Activated naive CD8-positive, alpha-beta T cell (primary cell): ENCODE measurements around the gene CAPN2.
"Not testable (repeated sequence)": the region's sequence is repeated elsewhere in the genome, so short reads cannot be mapped to it uniquely, and the experiment has no call there.

Experiments
- H3K27ac Mint-ChIP-seq: one replicate; pipeline ENCODE4 v1.8.0; 2021; ENCODE audit warnings: mixed read lengths
- H3K27me3 Mint-ChIP-seq: one replicate; pipeline ENCODE4 v1.8.0; 2021; ENCODE audit warnings: mixed read lengths
- H3K36me3 Mint-ChIP-seq: one replicate; pipeline ENCODE4 v1.8.0; 2021; ENCODE audit warnings: mixed read lengths
- H3K4me1 Mint-ChIP-seq: one replicate; pipeline ENCODE4 v1.8.0; 2021; ENCODE audit warnings: low read depth, mixed read lengths
- H3K4me3 Mint-ChIP-seq: one replicate; pipeline ENCODE4 v1.8.0; 2021; ENCODE audit warnings: mild to moderate bottlenecking, mixed read lengths
- H3K9me3 Mint-ChIP-seq: one replicate; pipeline ENCODE4 v1.8.0; 2021; ENCODE audit warnings: low read depth, mixed read lengths

The CAPN2 gene

GRCh38 chr1:223738465-223739365 lies 26.4 kb downstream of the CAPN2 start:
- no peak overlapping the region for H3K27ac Mint-ChIP-seq
- peaks cover 4% of the 10 kb centered on the region for H3K4me1 Mint-ChIP-seq
- H3K27me3 Mint-ChIP-seq = no peaks in the 10 kb centered on the region
- no peaks in the 10 kb centered on the region for H3K9me3 Mint-ChIP-seq
- no peak overlapping the region for H3K4me3 Mint-ChIP-seq
- peaks cover 4% of the 10 kb centered on the region for H3K36me3 Mint-ChIP-seq

GRCh38 chr1:223739366-223740037 lies 27.2 kb downstream of the CAPN2 start:
- peaks cover 4% of the 10 kb centered on the region for H3K4me1 Mint-ChIP-seq
- H3K36me3 Mint-ChIP-seq = peaks cover 2% of the 10 kb centered on the region
- no peaks in the 10 kb centered on the region for H3K27me3 Mint-ChIP-seq
- no peaks in the 10 kb centered on the region for H3K9me3 Mint-ChIP-seq
- no peak overlapping the region for H3K27ac Mint-ChIP-seq
- H3K4me3 Mint-ChIP-seq = no peak overlapping the region

GRCh38 chr1:223740038-223740736 lies 27.8 kb downstream of the CAPN2 start:
- not testable (repeated sequence) for H3K9me3 Mint-ChIP-seq, H3K4me1 Mint-ChIP-seq, H3K27me3 Mint-ChIP-seq, H3K36me3 Mint-ChIP-seq, H3K4me3 Mint-ChIP-seq, H3K27ac Mint-ChIP-seq

GRCh38 chr1:223741861-223742260 lies 29.5 kb downstream of the CAPN2 start:
- Mint-ChIP-seq H3K36me3 (no peaks in the 10 kb centered on the region), H3K4me3 (no peak overlapping the region), H3K9me3 (no peaks in the 10 kb centered on the region), H3K27me3 (no peaks in the 10 kb centered on the region), H3K27ac (no peak overlapping the region), H3K4me1 (no peaks in the 10 kb centered on the region)

GRCh38 chr1:223742856-223743517 lies 30.6 kb downstream of the CAPN2 start:
- peaks cover 4% of the 10 kb centered on the region for H3K36me3 Mint-ChIP-seq
- H3K27ac Mint-ChIP-seq = no peak overlapping the region
- no peaks in the 10 kb centered on the region for H3K27me3 Mint-ChIP-seq
- no peak overlapping the region for H3K4me3 Mint-ChIP-seq
- no peaks in the 10 kb centered on the region for H3K9me3 Mint-ChIP-seq
- H3K4me1 Mint-ChIP-seq = peaks cover 4% of the 10 kb centered on the region

GRCh38 chr1:223745731-223746130 lies 33.4 kb downstream of the CAPN2 start:
- no peaks in the 10 kb centered on the region for H3K9me3 Mint-ChIP-seq
- H3K4me3 Mint-ChIP-seq = no peak overlapping the region
- H3K27me3 Mint-ChIP-seq = no peaks in the 10 kb centered on the region
- H3K27ac Mint-ChIP-seq = no peak overlapping the region
- H3K36me3 Mint-ChIP-seq = peaks cover 9% of the 10 kb centered on the region
- peaks cover 9% of the 10 kb centered on the region for H3K4me1 Mint-ChIP-seq

- H3K36me3 Mint-ChIP-seq = peaks cover 15% of the 10 kb centered on the region
- peak overlapping the region; percentile 27 for H3K4me3 Mint-ChIP-seq
- no peaks in the 10 kb centered on the region for H3K27me3 Mint-ChIP-seq
- no peak overlapping the region for H3K27ac Mint-ChIP-seq
- peaks cover 9% of the 10 kb centered on the region for H3K4me1 Mint-ChIP-seq
- H3K9me3 Mint-ChIP-seq = no peaks in the 10 kb centered on the region
Measured at GRCh38 chr1:223747838-223748335, 35.5 kb downstream of the CAPN2 start.

GRCh38 chr1:223748405-223748772 lies 36.0 kb downstream of the CAPN2 start:
- no peaks in the 10 kb centered on the region for H3K9me3 Mint-ChIP-seq
- H3K4me3 Mint-ChIP-seq = peak overlapping the region; percentile 74
- peaks cover 9% of the 10 kb centered on the region for H3K4me1 Mint-ChIP-seq
- H3K36me3 Mint-ChIP-seq = peaks cover 15% of the 10 kb centered on the region
- no peaks in the 10 kb centered on the region for H3K27me3 Mint-ChIP-seq
- no peak overlapping the region for H3K27ac Mint-ChIP-seq

- Mint-ChIP-seq H3K27ac (peak overlapping the region; percentile 34), H3K9me3 (no peaks in the 10 kb centered on the region), H3K27me3 (no peaks in the 10 kb centered on the region), H3K36me3 (peaks cover 15% of the 10 kb centered on the region), H3K4me1 (peaks cover 9% of the 10 kb centered on the region), H3K4me3 (peak overlapping the region; percentile 74)
Measured at GRCh38 chr1:223748773-223749733, 36.7 kb downstream of the CAPN2 start.

GRCh38 chr1:223750730-223751570 lies 38.6 kb downstream of the CAPN2 start:
- Mint-ChIP-seq H3K4me1 (peaks cover 9% of the 10 kb centered on the region), H3K27me3 (no peaks in the 10 kb centered on the region), H3K4me3 (no peak overlapping the region), H3K27ac (no peak overlapping the region), H3K9me3 (no peaks in the 10 kb centered on the region), H3K36me3 (peaks cover 15% of the 10 kb centered on the region)

- no peaks in the 10 kb centered on the region for H3K9me3 Mint-ChIP-seq
- peaks cover 15% of the 10 kb centered on the region for H3K36me3 Mint-ChIP-seq
Measured at GRCh38 chr1:223751696-223752095, 39.4 kb downstream of the CAPN2 start.

GRCh38 chr1:223752721-223753515 lies 40.6 kb downstream of the CAPN2 start:
- H3K36me3 Mint-ChIP-seq = peaks cover 11% of the 10 kb centered on the region
- H3K4me3 Mint-ChIP-seq = no peak overlapping the region
- no peaks in the 10 kb centered on the region for H3K27me3 Mint-ChIP-seq
- no peaks in the 10 kb centered on the region for H3K9me3 Mint-ChIP-seq
- H3K4me1 Mint-ChIP-seq = peaks cover 6% of the 10 kb centered on the region
- H3K27ac Mint-ChIP-seq = no peak overlapping the region

More at GRCh38 chr1:223751696-223752095, 39.4 kb downstream of the CAPN2 start:
- H3K27ac Mint-ChIP-seq = peak overlapping the region; percentile 10
- no peaks in the 10 kb centered on the region for H3K27me3 Mint-ChIP-seq
- peaks cover 9% of the 10 kb centered on the region for H3K4me1 Mint-ChIP-seq
- no peak overlapping the region for H3K4me3 Mint-ChIP-seq
